Measurements from ENCODE around the gene REM2. TPM values are rescaled to one million over a fixed set of nuclear protein-coding genes. Genes with fewer than 3 reads are reported as not detected.

The REM2 gene
- polyA plus RNA-seq, 4 donors = 0.45 to 1.1 (median 0.85) TPM

GRCh38 chr14:22896356-22896755 lies 13.3 kb downstream of the REM2 start:
- Histone ChIP-seq H3K4me3 (ENCODE audit: low read depth in 1 of 3, low read length in 3 of 3) (no peak overlapping the region), H3K4me1 (ENCODE audit: control insufficient read depth in 3 of 3, insufficient read depth in 2 of 3, low read depth in 1 of 3, low read length in 2 of 3) (peaks cover 0 to 7% (median 3%) of the 10 kb centered on the region in 3 donors), H3K27ac (ENCODE audit: low read depth in 1 of 3, low read length in 2 of 3) (no peak overlapping the region), H3K36me3 (ENCODE audit: control insufficient read depth in 3 of 3, insufficient read depth in 2 of 3, low read depth in 1 of 3, low read length in 3 of 3) (peaks cover 2 to 16% (median 5%) of the 10 kb centered on the region in 3 donors), H3K9me3 (ENCODE audit: control insufficient read depth in 2 of 2, insufficient read depth in 1 of 2, low read depth in 1 of 2, low read length in 1 of 2) (no peaks in the 10 kb centered on the region), H3K27me3 (ENCODE audit: control insufficient read depth in 3 of 3, insufficient read depth in 3 of 3, low read length in 3 of 3) (no peaks in the 10 kb centered on the region)
- DNase-seq = no peak
- FAIRE-seq = no peak
- 61 to 74% (median 67%) methylated on average over 5 of the region's 5 CpGs for WGBS, 3 donors

GRCh38 chr14:22896760-22897159 lies 13.7 kb downstream of the REM2 start:
- H3K27me3 ChIP-seq (ENCODE audit: control insufficient read depth in 3 of 3, insufficient read depth in 3 of 3, low read length in 3 of 3) = no peaks in the 10 kb centered on the region
- WGBS, 3 donors = 79 to 80% (median 80%) methylated on average over 3 of the region's 3 CpGs
- no peak for FAIRE-seq
- no peaks in the 10 kb centered on the region for H3K9me3 ChIP-seq (ENCODE audit: control insufficient read depth in 2 of 2, insufficient read depth in 1 of 2, low read depth in 1 of 2, low read length in 1 of 2)
- peaks cover 6 to 20% (median 8%) of the 10 kb centered on the region in 3 donors for H3K36me3 ChIP-seq (ENCODE audit: control insufficient read depth in 3 of 3, insufficient read depth in 2 of 3, low read depth in 1 of 3, low read length in 3 of 3)
- H3K27ac ChIP-seq (ENCODE audit: low read depth in 1 of 3, low read length in 2 of 3) = peak overlapping the region in 1 of 3 donors; percentile 13
- H3K4me3 ChIP-seq (ENCODE audit: low read depth in 1 of 3, low read length in 3 of 3) = no peak overlapping the region
- peaks cover 0 to 7% (median 3%) of the 10 kb centered on the region in 3 donors for H3K4me1 ChIP-seq (ENCODE audit: control insufficient read depth in 3 of 3, insufficient read depth in 2 of 3, low read depth in 1 of 3, low read length in 2 of 3)
- no peak for DNase-seq

GRCh38 chr14:22897357-22897756 lies 14.3 kb downstream of the REM2 start:
- FAIRE-seq (no peak), DNase-seq (peak in 1 of 2 donors; percentile 30)
- no peaks in the 10 kb centered on the region for H3K9me3 ChIP-seq (ENCODE audit: control insufficient read depth in 2 of 2, insufficient read depth in 1 of 2, low read depth in 1 of 2, low read length in 1 of 2)
- H3K4me1 ChIP-seq (ENCODE audit: control insufficient read depth in 3 of 3, insufficient read depth in 2 of 3, low read depth in 1 of 3, low read length in 2 of 3) = peaks cover 0 to 7% (median 3%) of the 10 kb centered on the region in 3 donors
- peaks cover 8 to 25% (median 12%) of the 10 kb centered on the region in 3 donors for H3K36me3 ChIP-seq (ENCODE audit: control insufficient read depth in 3 of 3, insufficient read depth in 2 of 3, low read depth in 1 of 3, low read length in 3 of 3)
- WGBS, 3 donors = 93 to 95% (median 93%) methylated on average over 1 of the region's 1 CpG
- peak overlapping the region in 1 of 3 donors; percentile 7 for H3K27ac ChIP-seq (ENCODE audit: low read depth in 1 of 3, low read length in 2 of 3)
- no peaks in the 10 kb centered on the region for H3K27me3 ChIP-seq (ENCODE audit: control insufficient read depth in 3 of 3, insufficient read depth in 3 of 3, low read length in 3 of 3)
- H3K4me3 ChIP-seq (ENCODE audit: low read depth in 1 of 3, low read length in 3 of 3) = no peak overlapping the region

GRCh38 chr14:22898302-22899090 lies 15.5 kb downstream of the REM2 start:
- FAIRE-seq = no peak
- 69 to 80% (median 77%) methylated on average over 8 of the region's 8 CpGs for WGBS, 3 donors

GRCh38 chr14:22900081-22900799 lies 17.2 kb downstream of the REM2 start:
- no peaks in the 10 kb centered on the region for H3K9me3 ChIP-seq (ENCODE audit: control insufficient read depth in 2 of 2, insufficient read depth in 1 of 2, low read depth in 1 of 2, low read length in 1 of 2)
- H3K4me1 ChIP-seq (ENCODE audit: control insufficient read depth in 3 of 3, insufficient read depth in 2 of 3, low read depth in 1 of 3, low read length in 2 of 3) = peaks cover 0 to 7% (median 3%) of the 10 kb centered on the region in 3 donors
- FAIRE-seq (no peak), DNase-seq (peak; percentile 79 to 89)
- H3K27ac ChIP-seq (ENCODE audit: low read depth in 1 of 3, low read length in 2 of 3) = peak overlapping the region in 1 of 3 donors; percentile 53
- H3K36me3 ChIP-seq (ENCODE audit: control insufficient read depth in 3 of 3, insufficient read depth in 2 of 3, low read depth in 1 of 3, low read length in 3 of 3) = peaks cover 23 to 48% (median 31%) of the 10 kb centered on the region in 3 donors
- 27 to 28% (median 27%) methylated on average over 3 of the region's 3 CpGs for WGBS, 3 donors
- no peak overlapping the region for H3K4me3 ChIP-seq (ENCODE audit: low read depth in 1 of 3, low read length in 3 of 3)
- no peaks in the 10 kb centered on the region for H3K27me3 ChIP-seq (ENCODE audit: control insufficient read depth in 3 of 3, insufficient read depth in 3 of 3, low read length in 3 of 3)

More at GRCh38 chr14:22898302-22899090, 15.5 kb downstream of the REM2 start:
- Histone ChIP-seq H3K27ac (ENCODE audit: low read depth in 1 of 3, low read length in 2 of 3) (peak overlapping the region in 1 of 3 donors; percentile 14), H3K4me1 (ENCODE audit: control insufficient read depth in 3 of 3, insufficient read depth in 2 of 3, low read depth in 1 of 3, low read length in 2 of 3) (peaks cover 0 to 7% (median 3%) of the 10 kb centered on the region in 3 donors), H3K36me3 (ENCODE audit: control insufficient read depth in 3 of 3, insufficient read depth in 2 of 3, low read depth in 1 of 3, low read length in 3 of 3) (peaks cover 12 to 35% (median 15%) of the 10 kb centered on the region in 3 donors), H3K4me3 (ENCODE audit: low read depth in 1 of 3, low read length in 3 of 3) (no peak overlapping the region), H3K27me3 (ENCODE audit: control insufficient read depth in 3 of 3, insufficient read depth in 3 of 3, low read length in 3 of 3) (no peaks in the 10 kb centered on the region), H3K9me3 (ENCODE audit: control insufficient read depth in 2 of 2, insufficient read depth in 1 of 2, low read depth in 1 of 2, low read length in 1 of 2) (no peaks in the 10 kb centered on the region)
- DNase-seq = no peak

- no peak overlapping the region for H3K27ac ChIP-seq (ENCODE audit: low read depth in 1 of 3, low read length in 2 of 3)
- peaks cover 0 to 7% (median 3%) of the 10 kb centered on the region in 3 donors for H3K4me1 ChIP-seq (ENCODE audit: control insufficient read depth in 3 of 3, insufficient read depth in 2 of 3, low read depth in 1 of 3, low read length in 2 of 3)
- no peak for FAIRE-seq
- H3K36me3 ChIP-seq (ENCODE audit: control insufficient read depth in 3 of 3, insufficient read depth in 2 of 3, low read depth in 1 of 3, low read length in 3 of 3) = peaks cover 31 to 62% (median 34%) of the 10 kb centered on the region in 3 donors
- DNase-seq = no peak
- WGBS, 3 donors = 94 to 97% (median 97%) methylated on average over 7 of the region's 7 CpGs
- no peaks in the 10 kb centered on the region for H3K27me3 ChIP-seq (ENCODE audit: control insufficient read depth in 3 of 3, insufficient read depth in 3 of 3, low read length in 3 of 3)
- H3K9me3 ChIP-seq (ENCODE audit: control insufficient read depth in 2 of 2, insufficient read depth in 1 of 2, low read depth in 1 of 2, low read length in 1 of 2) = no peaks in the 10 kb centered on the region
- H3K4me3 ChIP-seq (ENCODE audit: low read depth in 1 of 3, low read length in 3 of 3) = no peak overlapping the region
Measured at GRCh38 chr14:22901799-22902198, 18.8 kb downstream of the REM2 start.

GRCh38 chr14:22903742-22904087 lies 20.7 kb downstream of the REM2 start:
- Histone ChIP-seq H3K27me3 (ENCODE audit: control insufficient read depth in 3 of 3, insufficient read depth in 3 of 3, low read length in 3 of 3) (no peaks in the 10 kb centered on the region), H3K9me3 (ENCODE audit: control insufficient read depth in 2 of 2, insufficient read depth in 1 of 2, low read depth in 1 of 2, low read length in 1 of 2) (no peaks in the 10 kb centered on the region), H3K27ac (ENCODE audit: low read depth in 1 of 3, low read length in 2 of 3) (no peak overlapping the region), H3K4me1 (ENCODE audit: control insufficient read depth in 3 of 3, insufficient read depth in 2 of 3, low read depth in 1 of 3, low read length in 2 of 3) (peaks cover 0 to 3% (median 0%) of the 10 kb centered on the region in 3 donors), H3K4me3 (ENCODE audit: low read depth in 1 of 3, low read length in 3 of 3) (no peak overlapping the region), H3K36me3 (ENCODE audit: control insufficient read depth in 3 of 3, insufficient read depth in 2 of 3, low read depth in 1 of 3, low read length in 3 of 3) (peaks cover 39 to 73% (median 41%) of the 10 kb centered on the region in 3 donors)
- DNase-seq = no peak
- FAIRE-seq = no peak
- WGBS, 3 donors = 74 to 91% (median 76%) methylated on average over 2 of the region's 2 CpGs

GRCh38 chr14:22905627-22906026 lies 22.6 kb downstream of the REM2 start:
- DNase-seq = no peak
- WGBS, 3 donors = 86 to 95% (median 91%) methylated on average over 4 of the region's 4 CpGs
- H3K4me1 ChIP-seq (ENCODE audit: control insufficient read depth in 3 of 3, insufficient read depth in 2 of 3, low read depth in 1 of 3, low read length in 2 of 3) = no peaks in the 10 kb centered on the region
- H3K27me3 ChIP-seq (ENCODE audit: control insufficient read depth in 3 of 3, insufficient read depth in 3 of 3, low read length in 3 of 3) = no peaks in the 10 kb centered on the region
- H3K27ac ChIP-seq (ENCODE audit: low read depth in 1 of 3, low read length in 2 of 3) = no peak overlapping the region
- H3K4me3 ChIP-seq (ENCODE audit: low read depth in 1 of 3, low read length in 3 of 3) = no peak overlapping the region
- no peak for FAIRE-seq
- no peaks in the 10 kb centered on the region for H3K9me3 ChIP-seq (ENCODE audit: control insufficient read depth in 2 of 2, insufficient read depth in 1 of 2, low read depth in 1 of 2, low read length in 1 of 2)
- H3K36me3 ChIP-seq (ENCODE audit: control insufficient read depth in 3 of 3, insufficient read depth in 2 of 3, low read depth in 1 of 3, low read length in 3 of 3) = peaks cover 44 to 84% (median 46%) of the 10 kb centered on the region in 3 donors
